ENCODE results near the gene ERP44. TPM values are rescaled to one million over a fixed set of nuclear protein-coding genes. Genes with fewer than 3 reads are reported as not detected.
A peak's percentile ranks its signal among the peaks of the same experiment; 100 is the strongest.
"Not testable (repeated sequence)": the region's sequence is repeated elsewhere in the genome, so short reads cannot be mapped to it uniquely, and the experiment has no call there.

ERP44 gene
- total and polyA plus RNA-seq, 10 donors, result 9.5 to 21.4 (median 17.2) TPM

DNA sequence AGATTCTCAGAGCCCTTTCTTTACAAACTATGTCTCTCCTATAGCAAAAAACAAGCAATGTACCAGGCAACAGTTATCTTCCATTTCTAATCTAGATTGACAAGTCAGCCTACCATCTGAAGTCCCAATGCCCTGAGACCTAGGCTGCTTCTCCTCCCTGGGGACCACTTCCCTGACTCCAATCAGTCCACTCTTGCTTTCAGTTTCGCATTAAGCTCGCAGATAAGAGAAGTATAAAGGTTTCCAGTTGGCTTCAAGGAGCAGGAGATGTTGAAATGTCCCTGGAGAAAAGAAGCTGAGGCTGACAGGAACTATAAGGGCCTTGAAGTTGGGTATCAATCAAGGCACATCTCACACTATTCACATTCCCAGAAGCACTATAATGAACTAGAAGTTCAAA lies 32.3 kb downstream of the ERP44 start:
- peak overlapping the region in 4 of 8 donors; percentile 21 to 52 (median 32) for H3K27ac ChIP-seq
- no peak for TF ChIP-seq POLR2AphosphoS5 (IDR thresholded peaks at IDR 0.05)
- TF ChIP-seq POLR2A (IDR thresholded peaks at IDR 0.05), result no peak
- TF ChIP-seq, protein P1, sequence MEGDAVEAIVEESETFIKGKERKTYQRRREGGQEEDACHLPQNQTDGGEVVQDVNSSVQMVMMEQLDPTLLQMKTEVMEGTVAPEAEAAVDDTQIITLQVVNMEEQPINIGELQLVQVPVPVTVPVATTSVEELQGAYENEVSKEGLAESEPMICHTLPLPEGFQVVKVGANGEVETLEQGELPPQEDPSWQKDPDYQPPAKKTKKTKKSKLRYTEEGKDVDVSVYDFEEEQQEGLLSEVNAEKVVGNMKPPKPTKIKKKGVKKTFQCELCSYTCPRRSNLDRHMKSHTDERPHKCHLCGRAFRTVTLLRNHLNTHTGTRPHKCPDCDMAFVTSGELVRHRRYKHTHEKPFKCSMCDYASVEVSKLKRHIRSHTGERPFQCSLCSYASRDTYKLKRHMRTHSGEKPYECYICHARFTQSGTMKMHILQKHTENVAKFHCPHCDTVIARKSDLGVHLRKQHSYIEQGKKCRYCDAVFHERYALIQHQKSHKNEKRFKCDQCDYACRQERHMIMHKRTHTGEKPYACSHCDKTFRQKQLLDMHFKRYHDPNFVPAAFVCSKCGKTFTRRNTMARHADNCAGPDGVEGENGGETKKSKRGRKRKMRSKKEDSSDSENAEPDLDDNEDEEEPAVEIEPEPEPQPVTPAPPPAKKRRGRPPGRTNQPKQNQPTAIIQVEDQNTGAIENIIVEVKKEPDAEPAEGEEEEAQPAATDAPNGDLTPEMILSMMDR (IDR thresholded peaks at IDR 0.05 in 8 of 11, conservative IDR thresholded peaks at IDR 0.05 in 3 of 11), result no peak
- intact Hi-C loops (cut with DNase I; ENCODE audit: low total_unique reads), result no loop called here

DNA sequence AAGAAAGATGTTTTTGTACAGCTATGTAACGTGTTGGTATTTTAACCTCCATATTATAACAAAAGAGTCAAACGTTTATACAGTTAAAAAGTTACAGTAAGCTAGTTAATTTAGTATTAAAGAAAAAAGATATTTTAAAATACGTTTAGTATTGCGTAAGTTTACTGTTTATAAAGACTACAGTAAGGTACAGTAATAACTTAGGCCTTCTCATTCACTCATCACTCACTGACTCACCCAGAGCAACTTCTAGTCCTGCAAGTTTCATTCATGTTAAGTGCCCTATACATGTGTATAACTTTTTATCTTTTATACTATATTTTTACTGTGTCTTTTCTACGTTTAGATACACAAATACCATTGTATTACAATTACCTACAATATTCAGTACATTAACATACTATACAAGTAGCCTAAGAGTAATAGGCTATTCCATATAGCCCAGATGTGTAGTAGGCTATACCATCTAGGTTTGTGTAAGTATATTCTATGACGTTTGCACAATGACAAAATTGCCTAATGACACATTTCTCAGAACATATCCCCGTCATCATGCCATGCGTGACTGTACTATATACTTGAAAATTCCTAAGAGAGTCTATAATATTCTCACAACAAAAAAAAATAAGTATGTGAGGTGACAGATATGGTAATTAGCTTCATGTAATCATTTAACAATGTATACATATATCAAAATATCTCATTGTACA lies 33.8 kb downstream of the ERP44 start:
- no peaks in the 10 kb centered on the region for H3K36me3 ChIP-seq
- H3K9me3 ChIP-seq, result no peaks in the 10 kb centered on the region
- no peak overlapping the region for H3K27ac ChIP-seq
- DNase-seq, result no peak
- H3K4me3 ChIP-seq, result no peak overlapping the region
- intact Hi-C loops (cut with DNase I; ENCODE audit: low total_unique reads), result no loop called here
- peaks cover 11 to 69% (median 20%) of the 10 kb centered on the region in 6 donors for H3K4me1 ChIP-seq
- TF ChIP-seq POLR2AphosphoS5 (IDR thresholded peaks at IDR 0.05) (no peak), POLR2A (IDR thresholded peaks at IDR 0.05) (no peak)
- TF ChIP-seq, protein P1 (IDR thresholded peaks at IDR 0.05 in 8 of 11, conservative IDR thresholded peaks at IDR 0.05 in 3 of 11), result no peak
- H3K27me3 ChIP-seq (replicated peaks in 1 of 7), result no peaks in the 10 kb centered on the region
- WGBS, 5 donors, result 76 to 93% (median 84%) methylated on average over 8 of the region's 8 CpGs

More for the DNA sequence above, 32.3 kb downstream of the ERP44 start:
- no peaks in the 10 kb centered on the region for H3K9me3 ChIP-seq
- 14 to 42% (median 33%) methylated on average over 2 of the region's 2 CpGs for WGBS, 5 donors
- H3K4me3 ChIP-seq, result no peak overlapping the region
- H3K27me3 ChIP-seq (replicated peaks in 1 of 7), result no peaks in the 10 kb centered on the region
- peaks cover 13 to 73% (median 27%) of the 10 kb centered on the region in 6 donors for H3K4me1 ChIP-seq
- DNase-seq, result no peak
- H3K36me3 ChIP-seq, result no peaks in the 10 kb centered on the region

DNA sequence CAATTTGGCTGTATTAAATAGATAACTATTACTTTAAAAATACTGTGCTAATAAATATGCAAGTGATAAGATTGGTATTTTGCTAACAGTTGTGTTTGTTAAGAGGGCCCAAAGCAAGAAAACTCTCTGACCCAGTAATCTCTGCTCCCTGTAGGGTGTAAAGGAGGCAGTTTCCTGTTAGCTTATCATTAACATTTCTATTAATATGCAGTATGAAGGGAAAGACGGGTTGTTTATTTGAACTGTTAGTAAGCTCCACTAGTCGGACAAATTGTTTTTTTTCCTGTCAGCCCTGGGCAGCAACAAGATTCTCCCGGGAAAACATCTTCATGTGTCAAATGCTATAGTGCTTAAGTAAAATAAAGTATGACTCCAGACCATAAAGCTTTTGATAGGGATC lies 35.6 kb downstream of the ERP44 start:
- Histone ChIP-seq H3K27me3 (replicated peaks in 1 of 7) (no peaks in the 10 kb centered on the region), H3K9me3 (no peaks in the 10 kb centered on the region), H3K27ac (peak overlapping the region in 4 of 8 donors; percentile 18 to 37 (median 27)), H3K36me3 (peaks cover 0 to 18% (median 0%) of the 10 kb centered on the region in 6 donors), H3K4me1 (peaks cover 13 to 86% (median 25%) of the 10 kb centered on the region in 6 donors), H3K4me3 (no peak overlapping the region)
- 50 to 71% (median 68%) methylated on average over 3 of the region's 3 CpGs for WGBS, 5 donors
- intact Hi-C loops (cut with DNase I; ENCODE audit: low total_unique reads), result no loop called here
- DNase-seq, result no peak
- no peak for TF ChIP-seq POLR2AphosphoS5 (IDR thresholded peaks at IDR 0.05)
- TF ChIP-seq, protein P1 (IDR thresholded peaks at IDR 0.05 in 8 of 11, conservative IDR thresholded peaks at IDR 0.05 in 3 of 11), result no peak
- TF ChIP-seq POLR2A (IDR thresholded peaks at IDR 0.05), result no peak

DNA sequence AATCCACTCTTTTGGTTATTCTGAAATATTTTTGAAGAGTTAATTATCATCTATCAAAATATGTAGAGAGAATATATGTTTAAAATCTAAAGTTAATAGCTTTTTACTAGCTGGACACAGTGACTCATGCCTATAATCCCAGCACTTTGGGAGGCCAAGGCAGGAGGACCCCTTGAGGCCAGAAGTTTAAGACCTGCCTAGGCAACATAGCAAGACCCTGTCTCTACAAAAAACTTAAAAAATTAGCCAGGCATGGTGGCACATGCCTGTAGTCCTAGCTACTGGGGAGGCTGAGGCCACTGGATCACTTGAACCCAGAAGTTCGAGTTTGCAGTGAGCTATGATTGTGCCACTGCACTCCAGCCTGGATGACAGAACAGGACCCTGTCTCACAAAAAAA lies 36.1 kb downstream of the ERP44 start:
- intact Hi-C loops (cut with DNase I; ENCODE audit: low total_unique reads); H3K4me3 ChIP-seq: not testable (repeated sequence)
- H3K36me3 ChIP-seq, result peaks cover 0 to 23% (median 0%) of the 10 kb centered on the region in 6 donors

More for the DNA sequence above, 36.1 kb downstream of the ERP44 start:
- not testable (repeated sequence) for DNase-seq; H3K27me3 ChIP-seq (replicated peaks in 1 of 7); H3K9me3 ChIP-seq
- Histone ChIP-seq H3K27ac (peak overlapping the region in 3 of 8 donors; percentile 18 to 37 (median 30)), H3K4me1 (peaks cover 13 to 91% (median 30%) of the 10 kb centered on the region in 6 donors)
- WGBS, 5 donors, result 63 to 94% (median 88%) methylated on average over 1 of the region's 1 CpG
